Measurements from ENCODE around the gene FOXP1. TPM values are rescaled to one million over a fixed set of nuclear protein-coding genes. Genes with fewer than 3 reads are reported as not detected.
A peak's percentile ranks its signal among the peaks of the same experiment; 100 is the strongest.

Gene FOXP1
- total RNA-seq, 1 donor from 2014 or later = 31.1 TPM

DNA sequence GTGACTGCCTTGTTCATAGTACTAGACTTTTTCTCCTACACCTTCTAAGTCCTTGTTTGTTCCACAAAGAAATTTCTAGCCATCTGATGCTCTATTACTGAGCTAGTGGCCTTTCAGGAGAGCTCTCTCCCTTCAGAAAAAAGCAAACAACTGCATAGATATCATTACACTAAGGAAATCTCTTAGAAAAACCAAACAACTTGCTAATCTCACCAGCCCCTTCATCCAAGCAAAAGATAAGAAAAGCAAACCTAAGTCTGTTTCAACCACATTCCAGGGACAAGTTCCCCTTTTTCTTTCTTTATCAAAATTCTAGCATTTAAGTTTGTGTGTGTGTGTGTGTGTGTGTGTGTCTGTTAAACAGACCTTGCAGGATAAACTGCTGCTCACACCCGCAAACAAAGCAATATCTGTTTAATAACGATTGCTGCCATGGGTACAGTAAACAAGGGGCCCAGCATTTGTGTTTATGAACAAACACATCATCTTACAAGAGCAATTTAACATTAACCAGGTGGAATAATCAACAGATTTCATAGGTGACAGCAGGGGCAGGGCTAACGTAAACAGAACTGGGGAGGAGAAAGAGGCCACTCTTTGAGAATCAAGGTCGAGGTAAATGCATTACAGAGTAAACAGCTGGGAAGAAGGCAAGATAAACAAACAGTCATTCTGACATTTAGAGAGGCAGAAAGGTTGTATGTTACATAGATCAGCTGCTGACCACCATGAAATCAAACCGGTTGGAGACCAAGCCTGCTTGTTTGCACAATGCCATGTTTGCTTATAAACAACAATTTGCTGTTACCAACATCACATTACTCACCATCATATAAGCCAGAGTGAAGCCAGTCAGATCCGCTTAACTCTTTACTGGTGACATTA is 375.1 kb downstream of the FOXP1 start:
- DNase-seq = no peak
- peaks cover 5% of the 10 kb centered on the region for H3K4me1 Mint-ChIP-seq (ENCODE audit: low read depth, unreplicated experiment)
- peaks cover 4% of the 10 kb centered on the region for H3K27me3 Mint-ChIP-seq (ENCODE audit: unreplicated experiment)
- no peaks in the 10 kb centered on the region for H3K9me3 Mint-ChIP-seq (ENCODE audit: unreplicated experiment)
- TF ChIP-seq, protein P1, sequence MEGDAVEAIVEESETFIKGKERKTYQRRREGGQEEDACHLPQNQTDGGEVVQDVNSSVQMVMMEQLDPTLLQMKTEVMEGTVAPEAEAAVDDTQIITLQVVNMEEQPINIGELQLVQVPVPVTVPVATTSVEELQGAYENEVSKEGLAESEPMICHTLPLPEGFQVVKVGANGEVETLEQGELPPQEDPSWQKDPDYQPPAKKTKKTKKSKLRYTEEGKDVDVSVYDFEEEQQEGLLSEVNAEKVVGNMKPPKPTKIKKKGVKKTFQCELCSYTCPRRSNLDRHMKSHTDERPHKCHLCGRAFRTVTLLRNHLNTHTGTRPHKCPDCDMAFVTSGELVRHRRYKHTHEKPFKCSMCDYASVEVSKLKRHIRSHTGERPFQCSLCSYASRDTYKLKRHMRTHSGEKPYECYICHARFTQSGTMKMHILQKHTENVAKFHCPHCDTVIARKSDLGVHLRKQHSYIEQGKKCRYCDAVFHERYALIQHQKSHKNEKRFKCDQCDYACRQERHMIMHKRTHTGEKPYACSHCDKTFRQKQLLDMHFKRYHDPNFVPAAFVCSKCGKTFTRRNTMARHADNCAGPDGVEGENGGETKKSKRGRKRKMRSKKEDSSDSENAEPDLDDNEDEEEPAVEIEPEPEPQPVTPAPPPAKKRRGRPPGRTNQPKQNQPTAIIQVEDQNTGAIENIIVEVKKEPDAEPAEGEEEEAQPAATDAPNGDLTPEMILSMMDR (IDR thresholded peaks at IDR 0.05; ENCODE audit: partially characterized antibody, unreplicated experiment) = no peak
- H3K27ac Mint-ChIP-seq (ENCODE audit: unreplicated experiment) = peak overlapping the region; percentile 14
- H3K36me3 Mint-ChIP-seq (ENCODE audit: unreplicated experiment) = no peaks in the 10 kb centered on the region
- H3K4me3 Mint-ChIP-seq (ENCODE audit: unreplicated experiment) = no peak overlapping the region

DNA sequence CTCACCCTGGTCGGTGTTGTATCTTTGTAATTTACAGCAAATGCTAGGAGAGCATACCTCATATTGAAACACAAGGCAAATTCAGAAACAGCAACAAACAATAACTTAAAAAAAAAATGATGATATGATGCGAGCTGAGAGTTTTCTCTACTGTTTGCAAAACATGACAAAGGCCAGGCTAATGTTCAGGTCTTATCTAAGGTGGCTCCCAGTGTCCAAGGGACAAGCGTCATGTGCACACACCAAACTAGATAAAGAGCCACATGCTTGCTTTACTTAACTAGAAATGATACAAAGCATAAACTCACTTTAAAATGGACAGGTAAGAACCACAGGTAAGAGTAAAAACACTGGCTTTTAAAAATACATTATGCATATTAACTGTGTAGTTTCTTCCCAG is 375.9 kb downstream of the FOXP1 start:
- peaks cover 4% of the 10 kb centered on the region for H3K27me3 Mint-ChIP-seq (ENCODE audit: unreplicated experiment)
- H3K36me3 Mint-ChIP-seq (ENCODE audit: unreplicated experiment) = no peaks in the 10 kb centered on the region
- peaks cover 9% of the 10 kb centered on the region for H3K4me1 Mint-ChIP-seq (ENCODE audit: low read depth, unreplicated experiment)
- H3K27ac Mint-ChIP-seq (ENCODE audit: unreplicated experiment) = no peak overlapping the region
- DNase-seq = no peak
- no peaks in the 10 kb centered on the region for H3K9me3 Mint-ChIP-seq (ENCODE audit: unreplicated experiment)
- TF ChIP-seq, protein P1 (IDR thresholded peaks at IDR 0.05; ENCODE audit: partially characterized antibody, unreplicated experiment) = no peak
- no peak overlapping the region for H3K4me3 Mint-ChIP-seq (ENCODE audit: unreplicated experiment)

- H3K4me3 Mint-ChIP-seq (ENCODE audit: unreplicated experiment) = no peak overlapping the region
- H3K27me3 Mint-ChIP-seq (ENCODE audit: unreplicated experiment) = peaks cover 4% of the 10 kb centered on the region
- TF ChIP-seq, protein P1 (IDR thresholded peaks at IDR 0.05; ENCODE audit: partially characterized antibody, unreplicated experiment) = no peak
- H3K4me1 Mint-ChIP-seq (ENCODE audit: low read depth, unreplicated experiment) = peaks cover 11% of the 10 kb centered on the region
- H3K9me3 Mint-ChIP-seq (ENCODE audit: unreplicated experiment) = no peaks in the 10 kb centered on the region
- H3K27ac Mint-ChIP-seq (ENCODE audit: unreplicated experiment) = no peak overlapping the region
- no peaks in the 10 kb centered on the region for H3K36me3 Mint-ChIP-seq (ENCODE audit: unreplicated experiment)
- DNase-seq = no peak
These were observed 377.0 kb downstream of the FOXP1 start for GRCh38 chr3:71206305-71207165.

DNA sequence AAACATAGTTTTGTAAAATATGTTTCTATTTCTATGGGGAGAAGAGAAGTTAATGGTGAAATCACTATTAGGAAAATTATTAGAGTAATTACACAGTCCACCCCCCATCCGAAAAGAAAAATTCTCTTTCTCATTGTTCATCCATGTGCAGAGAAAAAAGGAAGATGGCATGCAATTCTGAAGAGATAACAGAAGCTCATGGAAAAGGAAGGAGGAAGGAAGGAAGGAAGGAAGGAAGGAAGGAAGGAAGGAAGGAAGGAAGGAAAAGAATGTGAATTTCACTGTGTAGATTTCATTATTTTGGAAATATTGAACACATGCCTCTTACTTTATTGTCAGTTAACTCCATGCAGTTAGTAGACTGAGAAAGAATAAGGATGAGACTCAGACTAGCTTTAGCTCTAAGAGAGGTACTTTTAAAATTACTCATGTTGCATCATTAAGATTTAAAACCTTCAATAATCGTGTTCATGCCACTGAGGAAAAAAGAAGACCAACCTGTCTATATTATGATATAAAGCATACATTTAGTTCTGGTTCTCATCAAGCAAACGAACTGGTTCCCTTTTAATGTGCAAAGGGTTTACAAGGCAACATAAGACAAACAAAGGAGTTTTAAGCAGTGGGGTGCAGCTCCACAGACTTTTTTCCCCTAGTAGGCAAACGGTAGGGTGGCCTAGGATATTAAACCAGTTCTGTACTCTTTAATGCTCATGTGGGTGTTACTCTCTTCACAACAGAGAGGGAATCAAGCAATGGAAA is 379.6 kb downstream of the FOXP1 start:
- H3K27ac Mint-ChIP-seq (ENCODE audit: unreplicated experiment) = no peak overlapping the region

More for the DNA sequence above, 379.6 kb downstream of the FOXP1 start:
- Mint-ChIP-seq H3K4me1 (ENCODE audit: low read depth, unreplicated experiment) (peaks cover 11% of the 10 kb centered on the region), H3K36me3 (ENCODE audit: unreplicated experiment) (no peaks in the 10 kb centered on the region), H3K27me3 (ENCODE audit: unreplicated experiment) (peaks cover 2% of the 10 kb centered on the region), H3K4me3 (ENCODE audit: unreplicated experiment) (no peak overlapping the region), H3K9me3 (ENCODE audit: unreplicated experiment) (no peaks in the 10 kb centered on the region)
- no peak for DNase-seq
- TF ChIP-seq, protein P1 (IDR thresholded peaks at IDR 0.05; ENCODE audit: partially characterized antibody, unreplicated experiment) = no peak

Measured in glutamatergic neuron (in vitro differentiated cells).